NCI-H2196 (cell line): ENCODE results near the gene RASSF3.

Source experiments
- DNase-seq: peaks from one replicate; lab custom pipeline; 2025; ENCODE audit not compliant: unreplicated experiment; lab: John Stamatoyannopoulos, UW

The RASSF3 gene

DNA sequence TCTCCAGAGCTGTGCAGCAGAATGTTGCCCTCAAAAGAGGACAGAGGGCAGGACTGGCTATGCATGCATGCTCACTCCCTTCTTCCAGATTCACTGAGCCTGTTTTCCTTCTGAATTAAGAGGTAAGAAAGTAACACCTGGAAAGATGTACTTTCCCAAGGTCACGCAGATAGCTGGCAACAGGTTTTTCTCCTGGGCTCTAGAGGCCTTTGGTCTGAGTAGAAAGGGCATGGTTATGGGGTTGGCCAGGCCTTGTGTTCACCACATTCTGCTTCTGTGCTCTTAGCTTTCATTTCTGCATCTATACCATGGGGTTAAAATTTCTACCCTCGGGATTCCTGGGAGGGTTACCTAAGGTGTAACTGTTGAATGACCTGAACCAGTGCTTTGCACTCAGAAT is 57.5 kb downstream of the RASSF3 start:
- DNase-seq: no peak

DNA sequence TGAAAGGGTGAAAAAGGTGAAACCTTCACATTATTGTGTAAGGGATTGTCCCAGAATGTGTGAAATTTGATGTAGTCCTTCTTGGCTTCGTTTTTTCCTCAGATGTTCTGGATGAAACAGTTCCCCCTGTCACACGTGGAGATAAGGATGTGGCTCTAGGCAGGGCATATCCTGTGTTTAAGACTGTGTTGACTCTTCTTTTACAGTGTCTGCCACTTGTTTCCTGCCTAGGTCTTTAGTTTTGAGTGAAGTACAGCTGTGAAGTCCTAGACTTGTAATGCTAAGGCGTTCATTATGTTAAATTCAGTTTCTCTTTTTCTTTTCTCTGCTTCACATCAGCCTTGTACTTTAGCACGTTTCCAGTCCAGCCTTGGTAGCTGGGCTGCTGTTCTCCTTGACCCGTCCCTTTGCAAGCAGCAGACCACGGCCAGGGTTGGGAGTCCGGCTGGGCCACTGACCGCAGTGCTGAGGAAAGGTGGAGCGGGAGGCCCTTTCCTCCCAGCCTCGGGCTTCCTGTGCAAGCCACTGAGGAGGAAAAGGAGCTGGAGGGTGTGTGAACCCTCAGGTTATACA is 59.1 kb downstream of the RASSF3 start:
- no peak for DNase-seq

DNA sequence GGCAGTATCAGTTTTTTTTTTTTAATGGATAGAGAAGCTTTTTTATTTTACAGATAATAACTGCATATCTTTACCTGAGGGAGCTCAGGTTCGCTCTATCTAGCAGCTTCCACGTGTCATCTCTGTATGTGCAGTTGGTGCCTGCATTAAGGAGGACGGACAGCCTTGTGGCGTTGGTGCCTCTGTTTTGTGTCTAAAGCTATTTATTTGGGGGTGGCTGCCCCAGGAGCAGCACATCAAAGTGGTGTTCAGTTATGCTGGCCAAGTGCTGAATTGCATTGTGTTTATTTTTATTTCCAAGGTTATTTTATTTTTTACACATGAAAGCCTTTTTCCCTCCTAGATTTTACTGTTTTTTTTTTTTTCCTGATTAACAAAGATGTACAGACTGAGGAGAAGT is 59.7 kb downstream of the RASSF3 start:
- no peak for DNase-seq

DNA sequence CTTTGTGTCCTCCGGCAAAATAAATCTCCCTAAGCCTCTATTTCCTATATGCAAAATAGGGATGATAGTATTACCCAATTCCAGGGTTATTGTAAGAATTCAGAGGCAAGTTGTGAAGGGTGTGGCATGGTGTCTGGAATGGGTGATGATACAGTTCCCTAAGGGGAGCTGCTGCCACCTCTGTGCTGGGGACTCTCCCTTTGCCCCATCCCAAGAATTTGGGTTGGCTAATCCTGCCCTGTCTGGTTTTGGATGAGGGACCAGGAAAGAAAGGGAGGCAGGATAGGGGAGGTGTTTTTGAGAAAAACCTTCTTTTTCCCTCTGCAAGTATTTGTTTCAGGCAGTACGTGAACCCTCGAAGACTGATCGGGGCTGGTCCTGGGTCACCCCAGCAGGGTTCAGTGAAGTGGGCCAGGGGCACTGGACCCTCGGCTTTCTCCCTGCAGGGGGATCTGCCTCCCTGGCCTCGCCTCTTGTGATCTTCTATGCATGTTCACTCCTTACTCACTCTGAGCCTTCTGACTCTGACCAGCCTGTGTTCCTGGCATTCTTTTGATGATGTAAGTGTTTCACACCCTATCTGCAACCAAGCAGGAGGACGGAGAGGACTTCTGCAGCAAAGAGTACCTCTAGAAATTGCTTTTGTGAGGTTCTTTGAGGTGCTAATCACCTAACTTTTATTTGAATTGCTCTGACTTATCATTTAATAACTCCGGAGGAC is 60.8 kb downstream of the RASSF3 start:
- no peak for DNase-seq

DNA sequence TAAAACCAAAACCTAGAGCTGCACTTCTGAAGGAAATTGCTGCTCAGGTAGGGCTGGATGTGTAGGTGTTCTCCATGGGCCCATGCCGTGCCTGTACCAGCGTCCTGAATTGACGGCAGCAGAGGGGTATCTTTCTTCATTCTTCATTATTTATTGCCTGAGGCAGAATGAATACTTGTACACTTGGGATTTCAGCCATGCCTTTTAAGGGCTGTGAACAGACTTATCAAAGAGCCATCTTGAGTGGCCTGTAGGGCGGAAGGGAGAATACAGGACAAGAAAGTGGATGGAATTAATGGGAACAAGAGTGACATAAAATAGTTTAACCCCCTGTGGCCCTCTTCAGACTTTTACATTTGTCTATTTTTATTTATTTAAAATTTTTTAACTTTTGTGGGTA is 61.4 kb downstream of the RASSF3 start:
- DNase-seq: no peak

DNA sequence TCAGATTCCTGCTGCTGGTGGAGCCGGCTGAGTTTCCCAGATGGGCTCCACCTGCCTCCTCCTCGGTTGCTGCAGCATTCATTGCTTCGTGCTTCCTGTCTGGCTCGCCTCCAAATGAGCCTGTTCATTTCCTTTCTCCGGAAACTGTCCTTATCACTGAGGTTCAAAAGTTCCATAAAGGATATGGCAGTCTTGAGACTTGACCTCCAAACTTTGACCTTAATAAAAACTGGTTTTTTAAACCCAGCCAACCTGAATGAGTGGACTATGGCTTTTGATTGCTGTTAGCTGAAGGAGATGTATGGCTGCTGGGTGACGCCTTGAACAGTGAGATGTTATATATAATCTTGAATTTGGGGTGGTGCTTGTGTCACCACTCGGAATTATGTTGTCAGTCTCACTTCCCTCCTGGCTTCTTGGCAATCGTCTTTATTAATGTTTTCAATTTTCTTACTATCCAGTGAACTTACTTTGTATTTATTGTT is 62.7 kb downstream of the RASSF3 start:
- DNase-seq: peak; percentile 87

DNA sequence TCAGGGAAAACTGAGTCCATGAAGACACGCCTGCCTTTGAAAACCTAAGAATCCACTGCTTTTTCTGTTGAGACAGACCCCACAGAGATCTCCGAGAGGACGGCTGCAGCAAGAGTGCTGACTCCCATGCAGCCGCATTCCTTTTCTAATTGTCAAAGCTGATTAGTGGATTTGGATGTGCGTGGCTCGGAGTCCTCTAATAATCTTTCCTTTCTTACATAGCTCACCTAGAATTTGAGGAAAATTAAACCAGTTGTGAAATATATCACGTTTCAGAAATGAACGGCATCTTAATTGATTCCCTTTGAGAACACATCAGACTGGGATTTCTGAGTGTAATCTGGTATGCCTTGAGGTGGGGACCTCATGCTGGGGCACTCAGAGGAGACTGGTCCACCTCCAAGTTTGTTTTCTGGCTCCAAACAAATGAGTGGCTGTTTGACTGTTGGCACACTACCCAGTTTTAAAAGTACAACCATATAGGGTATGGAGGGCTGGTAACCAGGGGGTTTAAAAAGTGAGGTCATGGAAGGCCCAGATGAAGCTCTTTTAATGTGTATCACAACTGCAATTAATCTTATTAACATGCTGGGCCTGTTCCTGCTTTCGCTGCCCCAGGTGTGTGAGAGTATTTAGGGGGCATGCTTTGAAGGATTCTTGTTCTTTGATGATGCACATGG is 63.3 kb downstream of the RASSF3 start:
- DNase-seq: peak; percentile 82

DNA sequence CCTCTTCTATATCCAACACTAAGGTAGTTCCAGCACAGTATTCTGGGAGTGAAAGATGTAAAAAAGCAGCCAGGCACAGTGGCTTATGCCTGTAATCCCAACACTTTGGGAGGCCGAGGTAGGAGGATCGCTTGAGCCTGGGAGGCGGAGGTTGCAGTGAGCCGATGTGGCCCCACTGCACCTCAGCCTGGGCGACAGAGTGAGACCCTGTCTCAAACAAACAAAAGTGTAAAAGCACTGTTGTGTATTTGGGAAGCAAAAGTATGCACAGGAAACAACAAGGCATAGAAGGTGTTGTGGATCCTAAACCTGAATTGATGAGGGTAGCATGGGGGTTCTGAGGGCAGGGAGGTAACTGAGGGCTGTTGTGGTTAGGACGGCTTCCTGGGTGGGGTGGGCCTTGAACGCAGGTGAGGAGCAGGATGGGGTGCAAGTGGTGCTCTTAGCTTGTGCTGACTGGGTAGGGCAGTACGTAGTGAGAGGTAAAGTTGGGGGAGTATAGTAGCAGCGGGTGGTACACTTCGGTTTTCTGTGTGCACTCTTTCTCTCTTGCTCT is 64.2 kb downstream of the RASSF3 start:
- no peak for DNase-seq

DNA sequence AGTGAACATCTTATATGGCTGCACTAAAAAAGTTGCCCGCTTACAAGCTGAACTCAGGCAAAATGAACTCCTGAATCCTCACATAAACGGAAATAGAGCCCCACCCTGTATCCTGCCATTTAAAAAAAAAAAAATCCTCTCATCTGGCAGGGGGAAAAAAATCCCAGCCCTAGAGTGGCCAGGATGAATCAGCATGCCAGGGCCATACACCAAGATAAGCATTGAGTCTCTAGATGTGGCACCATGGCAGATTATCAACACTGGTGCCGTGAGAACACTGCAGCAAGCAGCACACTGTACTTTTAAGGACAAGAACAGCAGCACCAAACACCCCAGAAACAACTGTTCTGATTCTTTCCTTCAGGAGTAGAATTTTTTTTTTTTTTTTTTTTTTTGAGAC is 65.5 kb downstream of the RASSF3 start:
- DNase-seq: no peak

DNA sequence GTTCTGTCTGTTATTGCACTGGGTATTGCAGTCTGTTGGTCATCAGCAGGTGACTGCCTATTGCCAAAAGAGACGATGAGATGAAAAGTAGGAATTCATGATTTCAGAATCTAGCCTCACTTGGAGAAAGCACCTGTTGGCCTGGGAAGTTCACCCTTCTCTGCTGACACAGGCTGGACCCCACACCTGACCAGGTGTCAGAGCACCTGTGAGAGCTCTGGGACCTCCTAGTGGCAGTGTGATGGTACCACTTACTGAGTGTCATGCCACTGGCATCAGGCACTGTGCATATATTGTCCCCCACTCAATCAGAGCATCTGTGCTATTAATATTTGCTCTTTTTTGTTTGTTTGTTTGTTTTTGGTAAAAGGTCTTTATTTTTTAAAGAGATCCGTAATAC is 68.0 kb downstream of the RASSF3 start:
- peak; percentile 16 for DNase-seq

DNA sequence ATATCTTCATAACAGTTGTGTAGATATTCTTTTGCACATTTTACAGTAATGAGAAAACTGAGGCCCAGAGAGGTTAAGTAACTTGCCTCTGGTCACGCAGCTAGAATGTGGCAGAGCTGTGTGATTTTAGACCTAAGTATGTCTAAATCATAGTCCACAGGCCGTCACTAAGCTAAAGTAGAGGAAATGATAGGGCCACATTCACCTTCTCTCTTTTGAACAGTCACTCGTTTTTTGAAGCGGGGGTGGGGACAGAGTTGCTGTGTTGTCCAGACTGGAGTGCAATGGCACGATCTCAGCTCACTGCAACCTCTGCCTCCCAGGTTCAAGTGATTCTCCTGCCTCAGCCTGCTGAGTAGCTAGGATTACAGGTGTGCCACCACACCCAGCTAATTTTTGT is 68.5 kb downstream of the RASSF3 start:
- no peak for DNase-seq

DNA sequence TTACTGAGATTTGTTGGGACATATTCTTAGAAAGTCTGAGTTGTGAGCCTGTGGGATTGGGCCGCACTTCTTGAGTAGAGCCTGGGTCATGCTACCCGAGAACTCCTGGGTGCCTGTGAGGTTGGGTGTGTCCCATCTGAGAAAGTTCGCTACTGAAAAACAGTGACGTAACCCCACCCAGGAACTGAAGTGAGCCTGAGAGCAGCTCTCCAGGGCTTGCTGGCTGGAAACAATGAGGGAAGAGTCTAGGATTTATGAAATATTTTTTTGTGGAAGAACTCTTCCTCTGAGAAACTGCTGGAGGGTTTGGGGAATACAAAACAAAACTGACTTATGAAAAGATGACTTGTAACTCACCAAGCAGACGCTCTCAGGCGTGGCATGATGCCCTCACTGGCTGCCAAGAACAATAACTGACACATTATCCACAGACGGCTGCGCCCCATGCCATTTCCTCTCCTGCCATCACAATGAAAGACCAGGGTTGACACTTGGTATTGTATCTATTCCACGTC is 69.2 kb downstream of the RASSF3 start:
- DNase-seq: peak; percentile 66

DNA sequence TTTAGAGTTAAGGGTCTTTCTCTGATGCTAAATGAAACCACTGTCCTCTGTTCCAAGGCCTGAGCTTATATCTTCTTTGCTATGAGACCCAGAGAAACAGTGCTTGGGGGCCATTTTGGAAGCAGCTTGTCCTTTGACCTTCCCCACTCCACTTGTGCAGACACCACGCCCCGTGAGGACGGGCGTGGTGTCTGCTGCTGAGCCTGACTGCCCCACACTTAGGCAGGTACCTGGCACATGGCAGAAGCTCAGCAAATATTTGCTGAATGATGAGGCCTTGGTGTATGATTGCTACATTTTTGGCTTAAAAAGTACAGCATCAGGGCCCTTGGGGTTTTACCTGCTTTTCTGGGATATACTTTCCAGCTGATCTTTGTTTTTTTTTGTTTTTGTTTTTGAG is 69.9 kb downstream of the RASSF3 start:
- DNase-seq: peak; percentile 21

DNA sequence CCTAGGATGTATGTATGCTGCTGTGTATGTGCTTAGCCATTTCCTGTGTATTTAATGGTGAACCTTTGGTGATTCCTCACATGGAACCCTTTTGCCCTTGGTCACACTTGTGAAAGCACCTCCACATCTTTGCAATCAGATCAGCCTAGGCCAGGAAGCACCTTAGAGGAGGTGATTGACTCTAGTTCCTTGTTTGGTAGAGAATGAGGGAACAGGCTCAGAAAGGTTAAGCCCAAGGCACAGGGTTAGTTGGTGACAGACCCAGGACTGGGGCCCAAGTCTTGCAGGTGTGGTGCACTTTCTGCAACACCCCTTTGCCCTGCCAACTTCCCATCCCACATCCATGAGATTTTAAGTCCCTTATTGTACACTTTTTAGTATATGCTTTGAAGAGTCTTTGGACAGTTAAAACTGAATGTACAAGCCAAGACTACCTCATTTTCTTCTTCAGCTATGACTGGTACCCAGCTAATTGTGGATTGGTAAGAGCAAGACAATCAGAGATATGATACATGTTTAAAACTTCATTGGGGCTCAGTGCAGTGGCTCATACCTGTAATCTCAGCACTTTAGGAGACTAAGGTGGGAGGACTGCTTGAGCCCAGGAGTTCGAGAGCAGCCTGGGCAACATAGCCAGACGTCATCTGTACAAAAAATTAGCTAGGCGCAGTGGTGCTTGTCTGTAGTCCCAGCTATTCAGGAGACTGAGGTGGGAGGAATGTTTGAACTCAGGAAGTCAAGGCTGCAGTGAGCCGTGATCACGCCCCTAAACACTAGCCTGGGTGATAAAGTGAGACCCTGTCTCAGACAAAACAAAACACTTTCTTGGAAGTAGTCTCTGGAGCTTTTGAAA is 71.1 kb downstream of the RASSF3 start:
- DNase-seq: no peak

DNA sequence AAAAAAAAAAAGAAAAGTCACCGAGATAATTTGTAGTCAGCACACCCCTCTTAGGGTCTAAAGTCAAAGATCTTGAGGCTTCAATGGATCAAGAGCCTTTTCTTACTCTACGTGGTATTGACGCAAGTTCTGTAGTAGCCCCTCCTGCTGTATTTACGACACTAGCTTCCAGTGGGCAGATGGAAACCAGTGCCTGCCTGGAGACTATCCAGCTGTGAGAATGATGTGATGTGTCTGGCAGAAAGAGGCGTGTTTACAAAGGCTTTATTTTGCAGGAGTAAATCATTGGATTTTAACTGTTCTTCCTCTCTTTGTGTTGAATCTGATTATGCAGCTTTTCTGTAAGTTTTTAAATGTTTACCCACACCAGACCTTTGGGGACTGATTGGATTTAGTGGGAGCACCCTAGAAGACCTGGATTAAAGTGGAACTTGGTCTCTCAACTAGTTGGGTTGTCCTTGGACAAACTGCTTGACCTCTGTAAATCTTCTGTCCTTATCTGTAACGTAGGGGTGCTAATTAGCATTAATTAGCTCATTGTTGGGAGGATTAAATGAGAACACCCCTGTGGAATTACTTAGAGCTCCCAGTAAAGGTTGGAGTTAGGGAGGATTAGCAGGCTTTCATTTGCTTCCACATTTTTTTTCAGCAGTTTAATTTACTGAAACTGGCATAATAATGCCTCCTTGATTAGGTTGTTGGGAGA is 72.4 kb downstream of the RASSF3 start:
- peak; percentile 26 for DNase-seq

DNA sequence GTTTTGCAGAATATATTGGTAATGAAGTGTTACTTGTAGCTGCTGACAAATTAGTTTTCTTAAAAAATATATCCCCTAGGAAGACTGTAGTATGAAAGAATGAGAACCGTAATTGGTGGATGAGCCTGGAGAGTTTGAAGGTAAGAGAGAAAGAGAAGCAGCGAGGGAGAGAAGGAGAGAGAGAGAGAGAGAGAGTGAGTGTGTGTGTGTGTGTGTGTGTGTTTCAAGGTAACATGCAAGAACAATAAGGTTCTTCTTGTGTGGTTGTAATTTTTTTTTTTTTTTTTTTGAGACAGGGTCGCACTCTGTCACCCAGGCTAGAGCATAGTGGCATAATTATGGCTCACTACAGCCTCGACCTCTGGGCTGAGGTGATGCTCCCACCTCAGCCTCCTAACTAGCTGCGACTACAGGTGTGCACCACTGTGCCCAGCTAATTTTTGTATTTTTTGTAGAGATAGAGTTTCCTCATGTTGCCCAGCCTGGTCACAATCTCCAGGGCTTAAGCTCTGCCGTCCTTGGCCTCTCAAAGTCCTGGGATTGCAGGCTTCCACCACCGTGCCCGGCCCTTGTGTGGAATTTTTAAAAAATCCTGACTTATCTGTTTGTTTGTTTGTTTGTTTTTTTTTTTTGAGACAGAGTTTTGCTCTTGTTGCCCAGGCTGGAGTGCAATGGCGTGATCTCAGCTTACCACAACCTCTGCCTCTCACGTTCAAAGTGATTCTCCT is 73.7 kb downstream of the RASSF3 start:
- no peak for DNase-seq

DNA sequence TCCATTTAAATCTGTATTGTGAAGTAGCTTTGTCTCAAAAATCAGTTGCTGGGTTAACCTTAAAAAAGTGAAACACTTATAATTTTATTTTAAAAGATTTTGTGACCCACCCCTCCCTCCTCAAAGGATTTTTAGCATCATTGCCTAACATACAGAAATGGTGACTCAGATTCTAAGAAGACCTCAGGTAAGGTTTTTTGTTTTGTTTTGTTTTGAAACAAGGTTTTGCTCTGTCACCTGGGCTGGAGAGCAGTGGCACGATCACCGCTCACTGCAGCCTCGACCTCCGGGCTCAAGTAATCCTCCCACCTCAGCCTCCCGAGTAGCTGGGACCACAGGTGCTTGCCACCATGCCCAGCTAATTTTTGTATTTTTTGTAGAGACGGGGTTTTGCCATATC is 74.8 kb downstream of the RASSF3 start:
- DNase-seq: no peak

DNA sequence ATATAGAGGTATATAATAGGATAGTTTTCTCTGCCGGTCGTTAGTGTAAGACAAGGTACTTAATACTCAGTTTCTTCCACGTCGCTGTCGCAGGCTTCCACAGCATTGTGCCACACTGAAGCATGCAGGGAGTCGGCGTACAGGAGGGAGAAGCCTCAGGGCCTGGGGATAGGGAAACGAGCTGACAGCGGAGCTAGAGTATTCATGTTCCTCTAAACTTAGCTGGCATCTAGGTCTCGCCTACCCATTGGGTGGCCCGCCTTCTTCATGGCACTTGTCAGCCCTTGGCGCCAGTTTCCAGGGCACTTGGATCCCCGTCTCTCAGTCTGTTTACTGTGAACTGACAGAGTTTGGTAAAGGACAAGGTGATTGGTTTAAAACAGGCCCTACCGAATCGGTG is 75.3 kb downstream of the RASSF3 start:
- DNase-seq: no peak

DNA sequence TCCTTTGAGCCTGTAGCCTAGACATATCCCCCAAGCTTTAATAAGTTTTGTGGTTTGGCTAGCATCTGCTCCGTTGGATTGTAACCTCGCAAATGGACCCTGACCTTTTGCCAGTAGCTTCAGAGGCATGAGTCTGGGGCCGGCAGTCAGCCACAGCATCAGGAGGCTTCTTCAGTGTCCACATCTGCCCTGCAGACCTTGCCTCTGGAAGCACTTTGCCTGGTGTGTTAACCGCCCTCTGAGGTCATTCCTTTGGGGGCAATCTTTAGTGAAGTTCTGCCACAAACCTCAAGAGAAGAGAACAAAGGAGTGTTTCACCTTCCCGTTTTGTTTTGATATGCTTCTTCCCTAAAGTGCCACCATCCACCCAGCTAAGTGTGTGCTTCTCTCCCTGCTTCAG is 77.5 kb downstream of the RASSF3 start:
- no peak for DNase-seq

DNA sequence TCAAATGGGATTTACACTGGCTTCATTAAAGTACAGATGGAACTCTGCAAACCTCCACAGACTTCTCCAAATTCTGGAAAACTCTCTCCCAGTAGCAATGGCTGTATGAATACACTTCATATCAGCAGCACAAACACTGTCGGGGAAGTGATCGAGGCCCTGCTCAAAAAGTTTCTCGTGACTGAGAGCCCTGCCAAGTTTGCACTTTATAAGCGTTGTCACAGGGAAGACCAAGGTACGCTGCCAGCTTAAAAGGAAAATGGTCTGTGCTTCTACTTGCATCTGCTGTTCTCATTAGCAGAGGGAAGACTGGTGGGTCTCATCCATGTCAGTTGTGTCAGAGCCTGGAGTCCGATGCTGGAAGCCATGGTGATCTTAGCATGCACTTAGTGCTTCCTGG is 77.9 kb downstream of the RASSF3 start:
- no peak for DNase-seq
